Stimulated activated CD8-positive, alpha-beta memory T cell treated with anti-CD3 and anti-CD28 coated beads, Interleukin-7, amount 100 ng/mL, for 48 hours (primary cell): ENCODE results near the gene TRAF7.

Experiments
- DNase-seq, 2 donors: peaks; one replicate each; pipeline ENCODE4 v3.0.0-alpha.2; 2020; ENCODE audit warnings: low read depth in 1 of 2; ENCODE audit errors: extremely low read depth in 1 of 2

Gene TRAF7

DNA sequence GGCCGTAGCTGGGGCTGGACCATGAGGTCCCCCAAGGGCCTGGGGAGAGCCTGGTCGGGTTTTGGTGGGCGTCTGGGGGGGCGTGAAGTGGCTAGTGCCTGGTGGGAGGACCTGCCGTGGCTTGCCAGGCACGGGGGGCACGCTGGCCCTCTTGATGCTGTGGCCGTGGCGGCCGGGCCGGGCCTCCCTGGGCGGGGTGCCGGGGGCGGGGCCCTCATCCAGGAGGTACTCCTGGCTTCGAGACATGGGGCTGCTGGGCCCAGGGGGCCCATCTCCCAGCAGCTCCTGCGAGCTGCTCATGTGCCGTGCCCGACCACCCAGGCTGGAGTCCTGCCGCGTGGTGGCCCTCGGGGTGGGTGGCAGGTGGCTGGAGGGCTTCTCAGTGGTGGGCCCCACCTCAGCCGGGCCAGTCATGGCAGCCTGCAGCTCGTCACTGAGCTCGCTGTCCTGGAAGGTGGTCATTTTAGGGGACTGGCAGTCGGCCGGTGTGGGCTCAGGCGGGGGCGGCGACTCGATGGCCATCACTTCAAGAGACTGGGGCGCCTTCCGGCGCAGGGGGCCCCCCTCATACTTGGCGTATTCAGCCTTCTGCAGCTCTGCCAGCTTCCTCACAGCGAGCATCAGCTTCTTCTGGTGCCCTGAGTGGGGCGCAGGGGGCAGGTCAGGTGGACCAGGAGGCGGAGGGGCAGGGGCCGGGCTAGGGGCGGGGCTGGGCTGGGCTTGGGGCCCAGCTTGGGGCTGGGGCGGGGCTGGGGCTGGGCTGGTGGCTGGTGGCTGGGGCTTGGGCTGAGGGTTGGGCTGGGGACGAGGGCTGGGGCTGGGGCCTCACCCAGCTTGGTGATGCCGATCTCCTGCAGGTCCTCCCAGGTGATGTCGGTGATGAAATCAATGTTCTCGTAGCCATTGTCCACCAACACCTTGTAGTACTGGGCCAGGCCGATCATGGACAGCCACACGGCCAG is 25.7 kb downstream of the TRAF7 start:
- no peak for DNase-seq

- DNase-seq = no peak
These were observed 26.4 kb downstream of the TRAF7 start for GRCh38 chr16:2181952-2182351.

DNA sequence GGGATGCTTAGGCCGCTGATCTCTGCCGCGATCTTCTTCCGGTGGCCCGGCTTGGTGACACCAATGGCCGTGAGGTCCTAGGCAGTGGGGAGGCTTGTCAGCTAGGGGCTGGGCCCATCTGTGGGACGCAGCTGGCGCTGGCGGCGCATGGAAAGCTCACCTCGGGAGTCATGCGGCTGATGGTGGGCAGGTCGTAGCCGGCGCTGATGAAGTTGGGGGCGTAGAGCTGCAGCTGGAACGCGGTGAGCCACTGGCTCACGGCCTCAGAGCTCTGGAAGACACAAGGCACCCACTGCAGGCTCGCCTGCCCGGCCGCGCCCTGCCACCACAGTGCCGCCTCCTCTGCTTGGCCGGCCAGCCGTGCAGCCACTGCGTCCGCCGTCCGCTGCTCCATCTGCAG is 28.1 kb downstream of the TRAF7 start:
- DNase-seq = no peak

DNA sequence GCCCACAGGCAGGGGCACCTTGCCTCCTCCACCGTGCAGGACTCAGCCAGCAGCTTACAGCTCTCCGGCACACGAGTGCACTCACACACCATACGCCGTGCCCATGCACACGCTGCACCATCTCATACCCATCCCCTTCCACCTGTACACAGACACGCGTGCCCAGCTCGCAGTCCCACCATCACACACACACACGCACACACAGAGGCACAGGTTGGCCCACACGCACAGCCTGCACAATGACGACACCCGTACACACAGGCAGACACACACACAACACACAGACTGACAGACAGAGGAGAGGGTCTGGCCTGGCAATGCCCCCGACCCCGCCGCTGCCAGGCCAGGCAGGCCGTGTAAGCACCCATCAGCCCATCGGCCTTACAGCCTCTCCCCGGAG is 28.8 kb downstream of the TRAF7 start:
- no peak for DNase-seq

DNA sequence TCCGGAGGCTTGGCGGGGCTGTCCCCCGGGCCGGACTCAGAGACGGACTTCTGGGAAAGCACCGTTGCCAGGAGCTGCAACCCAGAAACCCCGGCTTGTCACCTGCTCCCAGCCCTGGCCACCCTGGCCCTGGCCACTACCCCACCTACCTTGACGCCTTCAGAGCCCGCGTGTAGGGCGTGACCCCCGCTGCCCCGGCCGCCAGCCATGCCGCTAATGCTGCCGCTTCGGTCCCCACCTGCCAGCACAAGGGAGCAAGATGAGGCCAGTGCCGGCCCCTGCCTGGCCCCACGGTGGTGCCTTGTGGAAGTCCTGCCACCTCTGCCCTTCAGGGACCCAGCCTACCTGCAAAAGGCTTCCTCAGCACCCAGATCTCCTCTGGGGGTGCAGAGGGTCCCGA is 29.4 kb downstream of the TRAF7 start:
- DNase-seq = no peak

DNA sequence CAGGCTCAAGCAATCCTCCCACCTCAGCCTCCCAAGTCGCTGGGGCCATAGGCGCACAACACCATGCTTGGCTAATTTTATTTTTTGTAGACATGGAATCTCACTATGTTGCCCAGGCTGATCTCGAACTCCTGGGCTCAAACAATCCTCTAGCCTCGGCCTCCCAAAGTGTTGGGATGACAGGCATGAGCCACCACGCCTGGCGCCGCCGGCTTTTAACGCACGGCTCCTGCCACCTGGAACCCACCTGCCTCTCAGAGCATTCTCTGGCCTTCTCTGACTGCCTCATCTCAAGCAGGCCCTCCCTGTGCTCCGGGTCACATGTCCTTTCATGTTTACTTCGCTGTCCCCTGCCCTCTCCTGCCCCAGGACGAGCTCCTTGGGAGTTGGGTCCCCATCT is 30.5 kb downstream of the TRAF7 start:
- DNase-seq = no peak

DNA sequence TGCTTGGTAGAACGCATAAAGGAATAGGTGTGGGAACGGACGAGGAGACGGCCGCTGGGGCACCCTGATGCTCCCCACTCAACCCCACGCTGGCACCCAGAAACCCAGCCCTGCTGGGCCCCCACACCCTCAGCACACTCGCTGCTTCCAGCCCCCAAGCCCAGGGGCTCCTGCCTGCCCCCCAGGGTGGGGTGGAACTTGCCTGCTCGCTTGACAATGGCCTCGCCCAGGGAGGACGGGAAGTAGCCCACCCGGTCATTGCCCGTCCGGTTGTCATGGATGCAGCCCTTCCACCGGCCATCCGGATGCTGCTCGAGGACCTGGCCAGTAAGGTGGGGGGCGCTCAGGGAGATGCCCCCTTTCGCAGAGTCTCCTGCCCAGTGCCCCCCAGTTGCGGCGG is 30.9 kb downstream of the TRAF7 start:
- DNase-seq = no peak

GRCh38 chr16:2187212-2187611 is 31.6 kb downstream of the TRAF7 start:
- no peak for DNase-seq

DNA sequence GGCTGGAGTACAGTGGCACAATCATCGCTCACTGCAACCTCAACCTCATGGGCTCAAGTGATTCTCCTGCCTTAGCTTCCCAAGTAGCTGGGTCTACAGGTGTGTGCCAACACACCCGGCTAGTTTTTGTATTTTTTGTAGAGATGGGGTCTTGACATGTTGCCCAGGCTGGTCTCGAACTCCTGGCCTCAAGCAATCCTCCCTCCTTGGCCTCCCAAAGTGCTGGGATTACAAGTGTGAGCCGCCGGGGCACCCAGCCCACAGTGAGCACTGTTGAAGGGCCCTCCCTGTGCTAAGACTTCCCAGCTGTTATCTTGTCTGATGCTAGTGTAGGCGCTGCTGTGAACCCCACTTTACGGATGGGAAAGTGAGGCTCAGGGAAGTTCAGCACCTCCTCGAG is 32.8 kb downstream of the TRAF7 start:
- DNase-seq = no peak

DNA sequence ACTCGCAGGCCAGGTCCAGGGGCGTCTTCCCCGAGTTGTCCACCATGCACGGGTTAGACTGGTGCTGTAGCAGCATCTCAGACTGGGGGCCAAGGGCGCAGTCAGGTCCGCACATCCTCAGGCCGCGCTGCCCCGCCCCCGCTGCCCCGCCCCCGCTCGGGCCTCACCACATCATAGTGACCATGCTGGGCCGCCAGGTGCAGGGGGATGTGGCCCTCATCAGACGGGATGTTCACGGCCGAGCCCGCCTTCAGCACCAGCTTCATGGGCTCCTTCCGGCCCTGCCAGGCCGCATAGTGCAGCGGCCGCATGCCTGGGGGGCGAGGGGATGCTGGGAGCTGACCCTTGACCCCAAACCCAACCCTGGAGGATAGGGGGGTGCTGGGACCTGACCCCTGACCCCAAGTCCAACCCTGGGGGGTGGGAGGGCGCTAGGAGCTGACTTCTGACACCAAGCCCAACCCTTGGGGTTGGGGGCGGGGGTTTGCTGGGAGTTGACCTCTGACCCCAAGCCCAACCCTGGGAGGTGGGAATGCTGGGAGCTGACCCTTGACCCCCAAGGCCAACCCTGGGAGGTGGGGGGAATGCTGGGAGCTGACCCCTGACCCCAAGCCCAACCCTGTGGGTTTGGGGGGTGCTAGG is 33.8 kb downstream of the TRAF7 start:
- DNase-seq = no peak

- DNase-seq = no peak
These were observed 34.5 kb downstream of the TRAF7 start for GRCh38 chr16:2190002-2190658.

- DNase-seq = no peak
These were observed 35.3 kb downstream of the TRAF7 start for GRCh38 chr16:2190659-2191445.

DNA sequence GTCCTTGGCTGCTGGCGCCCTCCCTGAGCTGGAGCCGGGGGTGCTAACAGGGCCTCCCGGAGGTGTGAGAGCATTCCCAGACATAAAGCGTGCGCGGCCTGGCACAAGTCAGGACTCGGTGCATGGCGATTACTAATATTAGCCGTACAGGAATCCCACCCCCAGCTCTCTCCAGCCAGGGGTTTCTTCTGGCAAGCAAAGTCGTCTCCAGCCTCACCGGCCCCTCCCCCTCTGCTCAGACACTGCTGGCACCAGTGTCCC is 35.8 kb downstream of the TRAF7 start:
- no peak for DNase-seq

DNA sequence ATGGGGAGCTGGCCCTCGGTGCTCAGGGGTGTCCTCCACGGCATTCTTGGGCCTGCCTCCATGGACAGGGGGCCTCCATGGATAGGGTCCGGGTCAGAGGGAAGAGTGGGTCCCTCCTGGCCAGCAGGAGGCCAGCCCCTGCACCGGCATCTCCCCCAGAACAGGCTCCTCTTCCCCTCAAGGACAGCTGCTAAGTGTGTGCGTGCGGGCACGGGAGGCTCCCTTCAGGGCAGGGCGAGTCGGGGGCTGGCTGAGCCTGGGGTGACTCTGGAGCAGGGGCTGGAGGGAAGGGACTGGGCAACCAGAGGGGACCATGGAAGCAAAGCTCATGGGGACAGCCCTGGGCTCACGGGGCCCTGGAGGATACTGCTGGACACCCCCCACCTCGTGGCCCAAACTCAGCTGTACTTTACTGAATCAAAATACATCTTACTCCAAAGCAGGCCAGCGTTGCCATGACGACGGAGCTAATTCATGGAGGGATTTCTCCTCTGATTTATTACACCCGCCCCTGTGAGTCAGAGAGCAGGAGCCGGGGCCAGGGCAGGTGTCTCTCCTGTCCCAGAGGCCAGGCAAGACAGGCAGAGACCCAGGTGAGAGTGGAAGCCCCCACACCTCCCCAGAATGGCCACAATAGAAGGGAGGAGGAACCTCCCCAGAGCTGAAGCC is 38.7 kb downstream of the TRAF7 start:
- no peak for DNase-seq

GRCh38 chr16:2194852-2195321 is 39.3 kb downstream of the TRAF7 start:
- peak in 1 of 2 donors; percentile 32 for DNase-seq

- DNase-seq = no peak
These were observed 40.0 kb downstream of the TRAF7 start for GRCh38 chr16:2195322-2196161.

DNA sequence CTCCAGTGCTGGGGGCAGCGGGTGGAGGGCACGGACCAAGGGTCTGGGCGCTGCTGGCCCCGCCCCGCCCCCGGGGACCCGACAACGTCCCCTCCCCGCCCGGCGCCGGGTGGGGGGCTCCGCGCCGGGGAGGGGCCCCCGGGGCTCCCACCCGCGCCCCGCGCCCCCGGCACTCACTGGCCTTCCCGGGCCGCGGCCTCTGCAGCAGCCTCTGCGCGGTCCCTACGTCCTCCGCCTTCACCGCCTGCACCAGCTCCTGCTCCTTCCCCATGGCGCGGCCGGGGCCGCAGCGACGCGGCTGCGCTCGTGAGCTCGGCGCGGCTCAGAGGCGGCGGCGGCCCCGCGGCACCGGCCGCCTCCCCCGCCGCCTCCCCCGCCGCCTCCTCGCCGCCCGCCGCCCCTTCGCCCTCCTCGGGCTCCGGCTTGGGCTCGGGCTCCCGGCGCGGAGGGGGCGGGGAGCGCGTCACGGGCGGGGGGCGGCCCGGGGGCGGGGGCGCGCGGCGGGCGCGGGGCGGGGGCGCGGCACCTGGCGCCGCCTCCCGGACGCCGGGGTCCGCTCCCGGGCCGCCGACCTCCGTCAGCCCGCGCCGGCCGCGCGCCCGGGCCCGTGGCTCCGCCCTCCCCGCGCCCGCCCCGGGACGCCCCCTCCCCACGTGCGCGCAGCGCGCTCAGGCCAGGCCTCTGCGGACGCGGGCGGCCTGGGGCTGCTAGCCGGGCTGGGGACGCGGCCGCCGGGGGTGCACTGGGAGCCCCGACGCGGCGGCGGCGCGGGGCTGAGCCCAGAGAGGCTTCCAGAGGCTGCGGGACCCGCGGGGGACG is 40.8 kb downstream of the TRAF7 start, which contains the start of gene CASKIN1:
Gene CASKIN1 (minus strand): TSS at position 444 of the 819 bp plus-strand sequence. CDS start 173 bp downstream, at position 271.
- no peak for DNase-seq

GRCh38 chr16:2196981-2197511 is 41.5 kb downstream of the TRAF7 start:
- no peak for DNase-seq
